EH (cell line): ENCODE measurements around the gene MVB12B.
"Not testable (repeated sequence)": the region's sequence is repeated elsewhere in the genome, so short reads cannot be mapped to it uniquely, and the experiment has no call there.

ENCODE experiments used
- DNase-seq: peaks from one replicate; pipeline ENCODE4 v3.0.0-alpha.2; 2015; ENCODE audit warnings: low read depth

MVB12B gene

DNA sequence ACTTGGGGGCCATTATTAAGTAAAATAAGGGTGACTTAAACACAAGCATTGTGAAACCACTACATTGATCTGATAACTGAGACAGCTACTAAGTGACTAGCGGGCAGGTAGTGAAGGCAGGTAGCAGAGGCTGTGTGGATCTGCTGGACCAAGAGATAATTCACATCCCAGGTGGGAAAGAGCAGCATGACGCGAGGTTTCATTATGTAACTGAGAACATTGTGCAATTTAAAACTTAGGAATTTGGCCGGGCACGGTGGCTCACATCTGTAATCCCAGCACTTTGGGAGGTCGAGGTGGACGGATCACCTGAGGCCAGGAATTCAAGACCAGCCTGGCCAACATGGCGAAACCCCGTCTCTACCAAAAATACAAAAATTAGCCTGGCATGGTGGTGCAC is 213.8 kb downstream of the MVB12B start:
- DNase-seq, result not testable (repeated sequence)

DNA sequence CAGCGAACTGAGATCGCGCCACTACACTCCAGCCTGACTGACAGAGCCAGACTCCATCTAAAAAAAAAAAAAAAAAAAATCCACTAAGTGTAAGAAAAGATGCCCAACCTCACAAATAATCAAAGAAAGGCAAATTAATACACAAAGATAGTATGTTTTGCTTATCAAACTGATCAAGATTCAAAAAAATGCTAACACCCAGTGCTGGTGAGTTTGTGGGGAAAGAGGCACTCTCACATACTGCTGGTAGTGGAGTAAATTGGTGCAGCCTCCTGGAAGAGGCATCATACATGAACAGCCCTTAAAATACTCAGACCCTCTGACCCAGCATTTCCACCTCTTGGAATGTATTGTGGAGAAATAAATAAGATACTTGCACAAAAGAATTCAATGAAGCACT is 216.9 kb downstream of the MVB12B start:
- DNase-seq, result no peak

DNA sequence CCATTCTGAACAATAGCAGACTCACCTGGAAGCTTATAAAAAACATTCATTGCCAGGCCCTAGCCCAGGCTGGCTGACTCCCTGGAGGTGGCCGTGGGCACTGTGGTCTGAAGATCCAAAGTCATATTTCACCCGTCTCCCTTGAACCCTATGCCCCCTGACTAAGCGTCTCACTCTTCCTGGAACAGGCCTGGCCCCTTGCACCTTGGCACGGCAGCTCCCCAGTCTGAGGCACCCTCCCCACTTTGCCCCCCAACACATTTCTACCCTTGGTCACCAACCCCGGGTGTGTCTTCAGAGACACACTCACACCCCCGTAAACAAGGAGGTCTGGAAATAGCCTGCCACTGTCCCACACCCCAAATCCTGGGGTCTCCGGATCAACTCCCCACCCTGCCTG is 218.5 kb downstream of the MVB12B start:
- no peak for DNase-seq

DNA sequence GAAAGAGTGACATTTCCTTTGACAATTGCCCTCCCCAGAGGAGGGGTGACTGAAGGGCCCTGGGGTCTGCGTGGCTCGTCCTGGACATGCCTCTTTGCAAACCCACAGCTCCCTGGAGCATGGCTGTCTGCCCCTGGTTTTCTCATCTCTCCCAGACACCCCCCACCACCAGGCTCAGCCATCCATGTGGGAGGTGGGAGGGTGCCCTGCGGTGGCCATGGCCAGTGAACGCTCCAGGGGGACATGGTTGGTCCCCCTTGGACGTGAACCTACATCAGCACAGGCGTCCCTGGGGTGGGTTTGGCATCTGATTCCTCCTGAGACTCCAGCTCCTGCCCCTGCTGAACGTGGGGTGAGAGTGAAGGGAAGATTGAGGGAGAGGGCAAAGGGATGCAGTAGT is 219.4 kb downstream of the MVB12B start:
- no peak for DNase-seq

DNA sequence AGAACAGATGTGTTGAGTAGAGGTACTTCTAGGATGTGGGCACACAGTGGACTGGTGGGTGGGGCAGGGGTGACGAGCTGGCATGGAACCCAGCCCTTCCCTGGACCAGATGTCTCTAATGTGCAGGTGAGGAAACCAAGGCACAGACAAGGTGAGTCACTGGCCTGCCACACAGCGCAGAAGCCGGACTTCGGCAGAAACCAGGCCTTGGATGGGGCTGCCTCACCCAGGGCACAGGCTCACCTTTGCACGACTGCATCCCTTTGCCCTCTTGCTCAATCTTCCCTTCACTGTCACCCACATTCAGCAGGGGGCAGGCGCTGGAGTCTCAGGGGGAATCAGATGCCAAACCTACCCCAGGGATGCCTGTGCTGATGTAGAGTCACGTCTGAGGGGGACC is 221.7 kb downstream of the MVB12B start:
- no peak for DNase-seq

DNA sequence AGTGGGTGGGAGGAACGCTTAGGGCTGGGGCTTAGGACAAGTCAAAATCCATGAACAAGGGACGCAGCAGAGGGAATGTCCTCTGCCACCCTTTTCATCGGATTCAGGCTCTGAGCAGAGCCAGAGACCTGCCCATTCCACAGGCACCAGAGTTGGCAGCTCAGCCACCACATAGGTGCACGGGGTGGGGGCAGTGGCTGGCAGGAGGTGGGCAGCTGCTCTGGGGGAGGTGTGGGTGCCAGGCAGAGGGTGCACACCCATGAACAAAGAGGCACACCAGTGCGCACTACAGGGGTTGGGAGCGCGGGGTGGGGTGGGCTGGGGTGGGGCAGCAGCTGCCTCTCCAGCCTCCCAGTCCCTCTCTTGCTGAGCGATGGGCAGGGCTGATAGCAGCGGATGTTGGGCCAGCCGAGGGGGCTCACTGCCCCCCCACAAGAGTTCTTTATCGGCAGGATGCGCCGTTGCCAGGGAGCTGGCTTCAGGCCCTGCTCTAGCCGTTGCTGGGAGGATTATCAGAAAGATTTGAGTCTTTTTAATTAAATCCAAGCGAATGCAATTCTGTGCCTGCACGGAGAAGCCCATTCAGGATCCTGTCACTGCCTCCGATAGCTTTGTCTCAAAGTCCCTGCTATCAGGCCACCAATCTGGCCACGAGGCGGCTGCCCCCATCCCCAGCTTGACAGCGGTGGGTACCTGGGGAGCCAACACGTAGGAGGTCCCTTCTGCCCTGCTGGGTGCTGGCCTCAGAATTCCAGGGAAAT is 222.8 kb downstream of the MVB12B start:
- DNase-seq, result no peak

DNA sequence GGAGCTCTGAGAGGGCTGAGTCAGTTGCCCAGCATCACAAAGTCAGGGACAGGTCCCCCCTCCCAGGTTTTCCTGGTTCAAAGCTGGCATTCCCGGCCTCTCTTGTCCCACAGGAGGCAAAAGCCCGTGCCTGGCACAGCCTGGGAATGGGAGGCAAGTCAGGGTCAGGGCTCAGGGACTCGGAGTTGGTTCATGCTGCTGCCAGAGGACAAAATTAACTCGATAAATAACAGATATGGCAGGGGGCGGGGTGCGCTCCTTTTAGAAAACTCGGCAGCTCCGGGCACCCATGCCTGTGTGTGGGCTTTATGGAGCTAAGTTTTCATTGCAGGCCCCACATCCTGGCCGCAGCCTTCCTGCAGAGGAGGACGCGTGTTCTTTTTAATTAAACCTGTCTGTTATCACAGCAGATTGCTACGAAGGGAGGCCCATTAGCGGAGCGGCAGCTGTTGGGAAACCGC is 224.3 kb downstream of the MVB12B start:
- DNase-seq, result no peak

DNA sequence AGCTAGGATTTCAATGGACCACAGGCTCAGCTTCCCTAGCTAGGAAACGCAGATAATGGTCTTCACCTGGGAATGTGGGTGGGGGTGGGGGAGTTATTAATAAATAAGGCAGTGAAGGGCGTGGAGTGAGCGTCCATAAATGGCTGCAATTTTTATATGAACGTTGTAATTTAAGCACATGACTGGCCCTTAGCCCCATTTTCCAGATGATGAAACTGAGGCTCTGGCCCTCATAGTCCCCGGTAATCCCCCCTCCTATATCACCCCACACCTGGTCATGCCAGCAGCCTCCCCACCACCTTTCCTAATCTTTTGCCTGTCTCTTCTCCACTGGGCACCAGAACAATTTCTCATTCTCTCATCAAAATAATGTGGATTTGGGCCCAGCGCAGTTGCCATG is 225.2 kb downstream of the MVB12B start:
- no peak for DNase-seq

DNA sequence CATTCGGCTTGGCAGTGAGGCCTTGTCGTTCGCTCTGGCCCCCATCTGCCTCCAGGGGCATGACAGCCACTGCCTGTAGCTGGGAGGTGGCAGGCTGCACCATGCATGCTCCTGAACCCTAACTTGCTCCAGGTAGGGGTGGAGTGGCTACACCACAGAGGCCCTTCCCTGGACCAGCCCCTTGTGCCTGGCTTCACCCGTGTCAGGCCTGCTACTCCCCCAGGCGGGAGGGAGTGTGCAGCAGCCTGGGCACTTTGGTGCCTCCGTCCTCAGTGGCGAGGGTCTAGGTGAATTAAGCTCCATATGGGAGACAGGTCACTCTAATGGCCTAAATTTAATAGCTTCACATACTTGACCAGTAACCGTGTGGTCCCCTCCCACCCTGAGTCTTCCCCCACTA is 227.7 kb downstream of the MVB12B start:
- no peak for DNase-seq

DNA sequence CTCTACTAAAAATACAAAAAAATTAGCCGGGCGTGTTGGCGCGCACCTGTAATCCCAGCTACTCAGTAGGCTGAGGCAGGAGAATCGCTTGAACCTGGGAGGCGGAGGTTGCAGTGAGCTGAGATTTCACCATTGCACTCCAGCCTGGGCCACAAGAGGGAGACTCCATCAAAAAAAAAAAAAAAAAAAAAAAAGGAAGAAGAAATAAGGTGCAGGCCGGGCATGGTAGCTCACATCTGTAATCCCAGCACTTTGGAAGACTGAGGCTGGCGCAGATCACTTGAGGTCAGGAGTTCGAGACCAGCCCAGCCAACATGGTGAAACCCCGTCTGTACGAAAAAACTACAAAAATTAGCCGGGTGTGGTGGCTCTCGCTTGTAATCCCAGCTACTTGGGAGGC is 228.8 kb downstream of the MVB12B start:
- not testable (repeated sequence) for DNase-seq
